Neural cell (in vitro differentiated cells): ENCODE data around the gene TMOD2.

Source experiments
- EP300 ChIP-seq: fragments of 450-650 bp; conservative IDR thresholded peaks from 2 replicates; pipeline ENCODE4 v1.6.1; 2014; ENCODE audit warnings: antibody characterized with exemption, mild to moderate bottlenecking, moderate library complexity; ENCODE audit not compliant: poor library complexity, severe bottlenecking
- SMC3 ChIP-seq: fragments of 450-650 bp; conservative IDR thresholded peaks from 2 replicates; pipeline ENCODE4 v1.6.1; 2014; ENCODE audit warnings: antibody characterized with exemption, mild to moderate bottlenecking, moderate library complexity; ENCODE audit not compliant: poor library complexity
- TF ChIP-seq, protein P1 (sequence below): fragments of 450-650 bp; IDR thresholded peaks from 2 replicates; pipeline ENCODE4 v1.5.1; 2014; ENCODE audit warnings: antibody characterized with exemption, mild to moderate bottlenecking, moderate library complexity; ENCODE audit not compliant: poor library complexity, severe bottlenecking

DNA sequence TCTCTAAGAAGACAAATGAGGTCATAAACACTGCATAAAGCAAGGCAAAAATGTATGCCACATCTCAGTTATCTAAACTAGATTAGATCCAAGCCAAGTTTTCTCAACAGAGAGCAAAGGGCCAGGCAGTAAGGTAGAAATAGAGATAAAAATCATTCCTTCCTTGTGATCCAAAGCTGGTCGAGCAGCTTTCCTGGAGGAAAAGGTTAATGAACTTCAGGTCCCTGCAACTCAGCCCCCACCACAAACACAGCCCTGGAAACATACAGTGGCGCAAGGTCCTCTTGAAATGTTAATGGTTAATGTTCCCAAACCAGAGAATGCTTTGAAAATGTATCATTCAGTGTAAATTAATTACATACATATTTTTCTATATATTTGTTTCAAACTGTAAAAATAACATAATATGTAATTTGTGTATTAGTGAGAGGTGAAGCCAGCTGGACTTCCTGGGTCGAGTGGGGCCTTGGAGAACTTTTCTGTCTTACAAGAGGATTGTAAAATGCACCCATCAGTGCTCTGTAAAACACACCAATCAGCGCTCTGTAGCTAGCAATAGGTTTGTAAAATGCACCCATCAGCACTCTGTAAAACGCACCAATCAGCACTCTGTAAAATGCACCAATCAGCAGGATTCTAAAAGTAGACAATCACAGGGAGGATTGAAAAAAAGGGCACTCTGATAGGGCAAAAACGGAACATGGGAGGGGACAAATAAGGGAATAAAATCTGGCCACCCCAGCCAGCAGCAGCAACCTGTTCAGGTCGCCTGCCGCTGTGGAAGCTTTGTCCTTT is 31.0 kb upstream of the TMOD2 start:
- TF ChIP-seq SMC3: no peak
- TF ChIP-seq, protein P1, sequence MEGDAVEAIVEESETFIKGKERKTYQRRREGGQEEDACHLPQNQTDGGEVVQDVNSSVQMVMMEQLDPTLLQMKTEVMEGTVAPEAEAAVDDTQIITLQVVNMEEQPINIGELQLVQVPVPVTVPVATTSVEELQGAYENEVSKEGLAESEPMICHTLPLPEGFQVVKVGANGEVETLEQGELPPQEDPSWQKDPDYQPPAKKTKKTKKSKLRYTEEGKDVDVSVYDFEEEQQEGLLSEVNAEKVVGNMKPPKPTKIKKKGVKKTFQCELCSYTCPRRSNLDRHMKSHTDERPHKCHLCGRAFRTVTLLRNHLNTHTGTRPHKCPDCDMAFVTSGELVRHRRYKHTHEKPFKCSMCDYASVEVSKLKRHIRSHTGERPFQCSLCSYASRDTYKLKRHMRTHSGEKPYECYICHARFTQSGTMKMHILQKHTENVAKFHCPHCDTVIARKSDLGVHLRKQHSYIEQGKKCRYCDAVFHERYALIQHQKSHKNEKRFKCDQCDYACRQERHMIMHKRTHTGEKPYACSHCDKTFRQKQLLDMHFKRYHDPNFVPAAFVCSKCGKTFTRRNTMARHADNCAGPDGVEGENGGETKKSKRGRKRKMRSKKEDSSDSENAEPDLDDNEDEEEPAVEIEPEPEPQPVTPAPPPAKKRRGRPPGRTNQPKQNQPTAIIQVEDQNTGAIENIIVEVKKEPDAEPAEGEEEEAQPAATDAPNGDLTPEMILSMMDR: no peak
- no peak for TF ChIP-seq EP300
